WI38 (cell line): Measurements from ENCODE around the gene EDN1.

Experiments used
- H3K4me3 ChIP-seq: 2 replicates; pipeline ENCODE4 v1.5.1; 2011; ENCODE audit warnings: low read depth, mild to moderate bottlenecking, control low read depth, low read length
- CTCF ChIP-seq: IDR thresholded peaks from 2 replicates; pipeline ENCODE4 v1.5.1; 2012; ENCODE audit warnings: low read depth, mild to moderate bottlenecking, control low read depth, low read length

Gene EDN1

DNA sequence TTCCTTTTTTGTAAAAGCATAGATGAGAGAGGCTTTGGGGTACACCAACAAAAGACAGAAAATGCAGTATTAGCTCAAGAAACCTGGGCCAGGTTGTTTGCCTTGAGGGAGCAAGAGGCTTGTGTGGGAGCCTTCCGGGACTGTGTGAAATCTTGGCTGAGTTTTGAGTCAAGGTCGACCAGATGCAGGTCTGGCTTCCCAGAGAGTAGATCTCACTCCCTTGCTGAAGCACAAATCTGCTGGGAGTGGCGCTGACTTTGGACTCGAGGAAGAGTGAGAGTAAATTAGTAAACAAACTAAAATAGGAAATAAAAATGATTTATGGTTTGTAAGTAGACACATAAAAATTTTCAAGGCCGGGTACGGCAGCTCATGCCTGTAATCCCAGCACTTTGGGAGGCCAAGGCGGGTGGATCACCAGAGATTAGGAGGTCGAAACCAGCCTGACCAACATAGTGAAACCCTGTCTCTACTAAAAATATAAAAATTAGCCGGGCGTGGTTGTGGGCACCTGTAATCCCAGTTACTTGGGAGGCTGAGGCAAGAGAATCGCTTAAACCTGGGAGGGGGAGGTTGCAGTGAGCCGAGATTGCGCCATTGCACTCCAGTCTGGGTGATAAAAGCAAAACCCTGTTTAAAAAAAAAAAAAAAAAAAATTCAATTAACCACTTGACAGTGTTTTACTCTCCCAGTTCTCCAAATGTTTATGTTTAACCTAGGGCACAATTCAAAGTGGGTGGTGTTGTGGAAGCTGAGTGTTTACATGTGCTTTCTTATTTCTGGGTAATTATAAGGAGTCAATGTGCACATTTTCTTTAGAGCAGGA is 27.7 kb upstream of the EDN1 start:
- no peak for TF ChIP-seq CTCF
- no peak overlapping the region for H3K4me3 ChIP-seq

- H3K4me3 ChIP-seq = no peak overlapping the region
- no peak for TF ChIP-seq CTCF
These were observed 26.8 kb upstream of the EDN1 start for GRCh38 chr6:12263403-12263802.

DNA sequence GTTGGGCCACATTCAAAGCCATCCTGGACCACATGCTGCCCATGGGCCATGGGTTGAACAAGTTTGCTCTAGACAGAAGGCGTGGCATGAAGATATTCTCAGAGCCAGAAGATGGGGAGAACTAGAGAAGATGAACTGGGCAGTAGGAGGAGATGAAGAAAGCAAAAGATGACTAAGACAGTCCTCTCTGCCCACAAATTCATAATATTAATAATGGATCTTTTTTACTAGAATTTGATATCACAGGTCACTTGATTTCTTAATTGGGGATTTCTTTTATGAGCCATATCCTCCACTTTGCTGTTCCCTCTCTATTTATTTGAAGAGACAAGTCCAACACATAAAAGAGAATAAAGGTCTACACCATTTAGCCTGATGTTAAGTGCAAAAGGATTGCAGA is 25.5 kb upstream of the EDN1 start:
- H3K4me3 ChIP-seq = no peak overlapping the region
- TF ChIP-seq CTCF = no peak

DNA sequence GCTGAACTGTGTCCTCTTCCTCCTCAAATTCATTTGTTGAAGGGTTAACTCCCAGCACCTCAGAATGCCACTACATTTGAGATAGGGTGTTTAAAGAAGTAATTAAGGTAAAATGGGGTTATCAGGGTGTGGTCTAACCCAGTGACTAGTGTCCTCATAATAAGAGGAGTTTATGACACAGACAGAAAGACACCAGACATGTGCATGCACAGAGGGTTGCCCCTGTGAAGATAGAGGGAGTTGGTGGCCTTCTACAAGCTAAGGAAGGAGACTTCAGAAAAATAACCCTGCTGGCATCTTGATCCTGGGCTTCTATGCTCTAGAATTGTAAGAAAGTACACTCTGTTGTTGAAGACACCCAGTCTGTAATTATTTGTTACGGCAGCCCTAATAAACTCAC is 24.9 kb upstream of the EDN1 start:
- H3K4me3 ChIP-seq = no peak overlapping the region

GRCh38 chr6:12265791-12266190 is 24.4 kb upstream of the EDN1 start:
- H3K4me3 ChIP-seq = no peak overlapping the region
- TF ChIP-seq CTCF = no peak

More for the DNA sequence above, 24.9 kb upstream of the EDN1 start:
- no peak for TF ChIP-seq CTCF

- no peak for TF ChIP-seq CTCF
- H3K4me3 ChIP-seq = no peak overlapping the region
These were observed 23.6 kb upstream of the EDN1 start for GRCh38 chr6:12266571-12266970.

DNA sequence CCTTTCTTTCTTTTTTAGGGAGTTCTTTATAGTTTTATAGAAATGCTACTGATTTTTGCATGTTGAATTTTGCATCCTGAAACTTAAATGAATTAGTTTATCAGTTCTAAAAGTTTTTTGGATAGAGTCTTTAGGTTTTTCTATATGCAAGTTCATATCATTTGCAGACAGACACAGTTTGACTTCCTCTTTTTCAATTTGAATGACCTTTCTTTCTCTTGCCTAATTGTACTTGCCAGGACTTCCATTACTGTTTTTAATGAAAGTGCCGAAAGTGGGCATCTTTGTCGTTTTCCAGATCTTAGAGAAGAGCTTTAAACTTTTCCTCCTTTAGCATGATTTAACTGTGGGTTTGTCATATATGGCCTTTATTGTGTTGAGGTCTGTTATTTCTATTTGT is 21.1 kb upstream of the EDN1 start:
- TF ChIP-seq CTCF = no peak
- no peak overlapping the region for H3K4me3 ChIP-seq
